Panc1 (cell line): Measurements from ENCODE around the gene CDK11A. TPM values are rescaled to one million over a fixed set of nuclear protein-coding genes. Genes with fewer than 3 reads are reported as not detected.

Experiments used
- ATAC-seq: fragments of 200-7000 bp; cut with Tn5 transposase; 2 replicates; pipeline ENCODE4 v1.9.1; 2020; ENCODE audit warnings: mild to moderate bottlenecking, moderate library complexity
- BruUV-seq: library from RNA; stranded (reverse); fragments of 400-500 nt; replicated peaks from 2 replicates; lab custom pipeline; 2021; lab: Mats Ljungman, UMichigan
- CTCF ChIA-PET: fragments of 300-600 bp; sonication (Branson Sonifier 250); formaldehyde crosslinking; loops from one replicate; lab custom pipeline; 2022; ENCODE audit warnings: antibody characterized with exemption; lab: Charles Lee
- POLR2A ChIA-PET: fragments of 300-600 bp; sonication (Branson Sonifier 250); formaldehyde crosslinking; loops from one replicate; lab custom pipeline; 2022; ENCODE audit warnings: antibody characterized with exemption; lab: Charles Lee
- DNase-seq: peaks from one replicate; pipeline ENCODE4 v3.0.0-alpha.2; 2010; ENCODE audit warnings: low read depth, low spot score
- H3K27ac ChIP-seq: 2 replicates; pipeline ENCODE4 v1.5.1; 2011; ENCODE audit warnings: mild to moderate bottlenecking, low read length, inconsistent platforms
- H3K27me3 ChIP-seq: fragments of 200-500 bp; sonication (Bioruptor generic); 2 replicates; pipeline ENCODE4 v1.6.0; 2014; ENCODE audit warnings: low read length, inconsistent platforms; ENCODE audit not compliant: control insufficient read depth, insufficient read depth
- H3K36me3 ChIP-seq: fragments of 200-500 bp; sonication (Bioruptor generic); 2 replicates; pipeline ENCODE4 v1.5.1; 2014; ENCODE audit warnings: inconsistent platforms, mild to moderate bottlenecking, low read length, moderate library complexity; ENCODE audit not compliant: control insufficient read depth, insufficient read depth
- H3K4me1 ChIP-seq: 2 replicates; pipeline ENCODE4 v1.5.1; 2011; ENCODE audit warnings: inconsistent platforms, mild to moderate bottlenecking, low read length, moderate library complexity; ENCODE audit not compliant: control insufficient read depth, insufficient read depth
- H3K4me3 ChIP-seq, 2 experiments: 2 replicates each; pipeline ENCODE4 v1.5.1; 2011 to 2012; ENCODE audit warnings: low read depth in 2 of 2, low read length in 2 of 2, mild to moderate bottlenecking in 2 of 2, inconsistent platforms in 1 of 2, moderate library complexity in 1 of 2
- H3K9me3 ChIP-seq: fragments of 200-500 bp; sonication (Bioruptor generic); 2 replicates; pipeline ENCODE4 v1.5.1; 2014; ENCODE audit warnings: low read depth, mild to moderate bottlenecking, inconsistent platforms, low read length, moderate library complexity; ENCODE audit not compliant: control insufficient read depth, insufficient read depth
- CTCF ChIP-seq: fragments of 450-650 bp; IDR thresholded peaks from 2 replicates; pipeline ENCODE4 v1.5.1; 2017; ENCODE audit warnings: mild to moderate bottlenecking
- POLR2AphosphoS5 ChIP-seq: IDR thresholded peaks from 2 replicates; pipeline ENCODE4 v1.6.1; 2012; ENCODE audit warnings: mild to moderate bottlenecking, low read depth, low read length, moderate library complexity
- SIN3A ChIP-seq: IDR thresholded peaks from 2 replicates; pipeline ENCODE4 v1.6.1; 2012; ENCODE audit warnings: low read depth, mild to moderate bottlenecking, low read length, moderate library complexity, borderline replicate concordance; ENCODE audit not compliant: insufficient read depth
- TCF7L2 ChIP-seq: IDR thresholded peaks from 2 replicates; pipeline ENCODE4 v1.6.1; 2011; ENCODE audit warnings: mild to moderate bottlenecking, low read depth, low read length, inconsistent platforms
- in situ Hi-C: cut with HindIII; loops from 2 replicates; pipeline ENCODE4 v1.10.0; 2016; ENCODE audit warnings: low sequenced_read_pairs, low pct_unique_long_range_greater_than_20kb
- intact Hi-C: fragments of 100-400 bp; cut with micrococcal nuclease; formaldehyde crosslinking; loops from one replicate; pipeline ENCODE4 v1.10.0; 2022; ENCODE audit not compliant: unreplicated experiment
- total RNA-seq: library from RNA; stranded (reverse); gene quantifications from one replicate; pipeline ENCODE4 v1.2.1, GENCODE V29; 2021; ENCODE audit not compliant: unreplicated experiment
- TF ChIP-seq, protein P1 (sequence below), 2 experiments: IDR thresholded peaks; 2 replicates each; pipeline ENCODE4 v1.6.1; 2011 to 2012; ENCODE audit warnings: low read depth in 2 of 2, control low read depth in 1 of 2, low read length in 1 of 2, mild to moderate bottlenecking in 1 of 2, moderate library complexity in 1 of 2; ENCODE audit not compliant: insufficient read depth in 1 of 2

CDK11A gene
- total RNA-seq, 1 experiment from 2014 or later: 83.6 TPM

- ATAC-seq (no peak), DNase-seq (no peak)
- no peak overlapping the region for H3K4me3 ChIP-seq
- intact Hi-C loops: no loop called here
- no peaks in the 10 kb centered on the region for H3K36me3 ChIP-seq
- peaks cover 10% of the 10 kb centered on the region for H3K4me1 ChIP-seq
- no peak overlapping the region for H3K27ac ChIP-seq
- H3K9me3 ChIP-seq: peaks cover 4% of the 10 kb centered on the region; the same call in 1 of the 2 replicates
- BruUV-seq: no TSS peak
- in situ Hi-C loops: no loop called here
- POLR2A ChIA-PET: no interaction called here
- CTCF ChIA-PET: no interaction called here
- TF ChIP-seq SIN3A (no peak), TCF7L2 (no peak), POLR2AphosphoS5 (no peak), CTCF (no peak)
- TF ChIP-seq, protein P1, sequence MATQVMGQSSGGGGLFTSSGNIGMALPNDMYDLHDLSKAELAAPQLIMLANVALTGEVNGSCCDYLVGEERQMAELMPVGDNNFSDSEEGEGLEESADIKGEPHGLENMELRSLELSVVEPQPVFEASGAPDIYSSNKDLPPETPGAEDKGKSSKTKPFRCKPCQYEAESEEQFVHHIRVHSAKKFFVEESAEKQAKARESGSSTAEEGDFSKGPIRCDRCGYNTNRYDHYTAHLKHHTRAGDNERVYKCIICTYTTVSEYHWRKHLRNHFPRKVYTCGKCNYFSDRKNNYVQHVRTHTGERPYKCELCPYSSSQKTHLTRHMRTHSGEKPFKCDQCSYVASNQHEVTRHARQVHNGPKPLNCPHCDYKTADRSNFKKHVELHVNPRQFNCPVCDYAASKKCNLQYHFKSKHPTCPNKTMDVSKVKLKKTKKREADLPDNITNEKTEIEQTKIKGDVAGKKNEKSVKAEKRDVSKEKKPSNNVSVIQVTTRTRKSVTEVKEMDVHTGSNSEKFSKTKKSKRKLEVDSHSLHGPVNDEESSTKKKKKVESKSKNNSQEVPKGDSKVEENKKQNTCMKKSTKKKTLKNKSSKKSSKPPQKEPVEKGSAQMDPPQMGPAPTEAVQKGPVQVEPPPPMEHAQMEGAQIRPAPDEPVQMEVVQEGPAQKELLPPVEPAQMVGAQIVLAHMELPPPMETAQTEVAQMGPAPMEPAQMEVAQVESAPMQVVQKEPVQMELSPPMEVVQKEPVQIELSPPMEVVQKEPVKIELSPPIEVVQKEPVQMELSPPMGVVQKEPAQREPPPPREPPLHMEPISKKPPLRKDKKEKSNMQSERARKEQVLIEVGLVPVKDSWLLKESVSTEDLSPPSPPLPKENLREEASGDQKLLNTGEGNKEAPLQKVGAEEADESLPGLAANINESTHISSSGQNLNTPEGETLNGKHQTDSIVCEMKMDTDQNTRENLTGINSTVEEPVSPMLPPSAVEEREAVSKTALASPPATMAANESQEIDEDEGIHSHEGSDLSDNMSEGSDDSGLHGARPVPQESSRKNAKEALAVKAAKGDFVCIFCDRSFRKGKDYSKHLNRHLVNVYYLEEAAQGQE (IDR thresholded peaks at IDR 0.05; ENCODE audit: insufficient read depth in 1 of 2, low read depth in 2 of 2, low read length in 1 of 2): no peak
- no peaks in the 10 kb centered on the region for H3K27me3 ChIP-seq
These were observed 46.9 kb upstream of the CDK11A start for GRCh38 chr1:1771096-1771495.

- ATAC-seq (no peak), DNase-seq (no peak)
- no TSS peak for BruUV-seq
These were observed 45.9 kb upstream of the CDK11A start for GRCh38 chr1:1770102-1770501.

More at GRCh38 chr1:1770102-1770501, 45.9 kb upstream of the CDK11A start:
- TF ChIP-seq POLR2AphosphoS5 (no peak), TCF7L2 (no peak), CTCF (no peak), SIN3A (no peak)
- TF ChIP-seq, protein P1 (IDR thresholded peaks at IDR 0.05; ENCODE audit: insufficient read depth in 1 of 2, low read depth in 2 of 2, low read length in 1 of 2): no peak
- H3K4me3 ChIP-seq: no peak overlapping the region
- H3K36me3 ChIP-seq: no peaks in the 10 kb centered on the region
- peaks cover under 1% of the 10 kb centered on the region; the same call in 1 of the 2 replicates for H3K4me1 ChIP-seq
- intact Hi-C loops (no loop called here), in situ Hi-C loops (no loop called here)
- ChIA-PET CTCF (no interaction called here), POLR2A (no interaction called here)
- H3K27me3 ChIP-seq: no peaks in the 10 kb centered on the region
- no peak overlapping the region for H3K27ac ChIP-seq
- H3K9me3 ChIP-seq: peaks cover 4% of the 10 kb centered on the region; the same call in 1 of the 2 replicates
